OCI-LY1 (cell line): ENCODE measurements around the gene MAP4K1.

Experiments used
- EZH2 ChIP-seq: fragments of 200-600 bp; sonication (generic), shearing (Covaris generic); IDR thresholded peaks from 2 replicates; pipeline ENCODE4 v1.8.0; 2017; ENCODE audit warnings: borderline replicate concordance, mixed run types, mild to moderate bottlenecking, antibody characterized with exemption, low read length, moderate library complexity, mixed read lengths
- TF ChIP-seq, protein P1 (sequence below): fragments of 200-600 bp; sonication (generic), shearing (Covaris generic); IDR thresholded peaks from 2 replicates; pipeline ENCODE4 v1.5.1; 2017; ENCODE audit warnings: mild to moderate bottlenecking, antibody characterized with exemption, low read length, moderate library complexity, mixed read lengths

DNA sequence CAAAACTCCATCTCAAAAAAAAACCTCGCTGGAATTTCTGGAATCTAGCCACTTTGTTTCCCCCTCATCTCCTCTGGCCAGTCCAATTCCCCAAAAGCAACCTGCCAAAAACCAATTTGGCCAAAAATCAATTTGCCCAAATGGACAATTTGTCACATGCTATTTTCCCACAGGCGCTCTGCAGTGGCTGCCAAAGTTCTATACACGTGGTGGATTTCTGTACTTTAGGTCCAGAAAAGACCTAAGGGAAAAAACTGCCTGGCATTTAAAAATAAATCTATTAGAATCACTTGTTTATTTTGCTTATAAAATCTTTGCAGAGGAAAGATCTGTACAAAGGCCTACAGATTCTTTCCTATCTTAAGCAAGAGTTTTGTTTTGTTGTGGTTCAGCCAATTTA is 79.4 kb downstream of the MAP4K1 start:
- TF ChIP-seq, protein P1, sequence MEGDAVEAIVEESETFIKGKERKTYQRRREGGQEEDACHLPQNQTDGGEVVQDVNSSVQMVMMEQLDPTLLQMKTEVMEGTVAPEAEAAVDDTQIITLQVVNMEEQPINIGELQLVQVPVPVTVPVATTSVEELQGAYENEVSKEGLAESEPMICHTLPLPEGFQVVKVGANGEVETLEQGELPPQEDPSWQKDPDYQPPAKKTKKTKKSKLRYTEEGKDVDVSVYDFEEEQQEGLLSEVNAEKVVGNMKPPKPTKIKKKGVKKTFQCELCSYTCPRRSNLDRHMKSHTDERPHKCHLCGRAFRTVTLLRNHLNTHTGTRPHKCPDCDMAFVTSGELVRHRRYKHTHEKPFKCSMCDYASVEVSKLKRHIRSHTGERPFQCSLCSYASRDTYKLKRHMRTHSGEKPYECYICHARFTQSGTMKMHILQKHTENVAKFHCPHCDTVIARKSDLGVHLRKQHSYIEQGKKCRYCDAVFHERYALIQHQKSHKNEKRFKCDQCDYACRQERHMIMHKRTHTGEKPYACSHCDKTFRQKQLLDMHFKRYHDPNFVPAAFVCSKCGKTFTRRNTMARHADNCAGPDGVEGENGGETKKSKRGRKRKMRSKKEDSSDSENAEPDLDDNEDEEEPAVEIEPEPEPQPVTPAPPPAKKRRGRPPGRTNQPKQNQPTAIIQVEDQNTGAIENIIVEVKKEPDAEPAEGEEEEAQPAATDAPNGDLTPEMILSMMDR, result no peak
- TF ChIP-seq EZH2, result no peak
